Hepatocyte (in vitro differentiated cells): ENCODE data around the gene SDHB. TPM values are rescaled to one million over a fixed set of nuclear protein-coding genes. Genes with fewer than 3 reads are reported as not detected.

Source experiments
- DNase-seq: peaks from one replicate; pipeline ENCODE4 v3.0.0-alpha.2; 2016; ENCODE audit warnings: low spot score
- H2AFZ ChIP-seq: fragments of 200-600 bp; sonication (generic); 2 replicates; pipeline ENCODE4 v1.6.0; 2016; ENCODE audit warnings: antibody characterized with exemption, mild to moderate bottlenecking
- H3K27ac ChIP-seq: fragments of 200-600 bp; sonication (generic); 2 replicates; pipeline ENCODE4 v1.5.1; 2016; ENCODE audit warnings: mild to moderate bottlenecking
- H3K27me3 ChIP-seq: fragments of 200-600 bp; sonication (generic); 2 replicates; pipeline ENCODE4 v1.6.1; 2016
- H3K36me3 ChIP-seq: fragments of 200-600 bp; sonication (generic); replicated peaks from 2 replicates; pipeline ENCODE4 v1.5.1; 2016; ENCODE audit warnings: low read depth; ENCODE audit not compliant: insufficient read depth
- H3K4me1 ChIP-seq: fragments of 200-600 bp; sonication (generic); 2 replicates; pipeline ENCODE4 v1.5.1; 2016; ENCODE audit warnings: mild to moderate bottlenecking, moderate library complexity; ENCODE audit not compliant: insufficient read depth
- H3K4me2 ChIP-seq: fragments of 200-600 bp; sonication (generic); 2 replicates; pipeline ENCODE4 v1.6.0; 2016
- H3K4me3 ChIP-seq: fragments of 200-600 bp; sonication (generic); 2 replicates; pipeline ENCODE4 v1.5.1; 2016; ENCODE audit warnings: mild to moderate bottlenecking
- H3K79me2 ChIP-seq: fragments of 200-600 bp; sonication (generic); 2 replicates; pipeline ENCODE4 v1.6.0; 2017; ENCODE audit warnings: mild to moderate bottlenecking
- H3K9me2 ChIP-seq: fragments of 200-600 bp; sonication (generic); replicated peaks from 2 replicates; pipeline ENCODE4 v1.6.0; 2017; ENCODE audit warnings: mild to moderate bottlenecking; ENCODE audit not compliant: insufficient read depth
- H3K9me3 ChIP-seq: fragments of 200-600 bp; sonication (generic); 2 replicates; pipeline ENCODE4 v1.5.1; 2016; ENCODE audit warnings: low read depth, mild to moderate bottlenecking
- H4K20me1 ChIP-seq: fragments of 200-600 bp; sonication (generic); 2 replicates; pipeline ENCODE4 v1.6.0; 2016; ENCODE audit warnings: mild to moderate bottlenecking; ENCODE audit not compliant: insufficient read depth, poor library complexity, severe bottlenecking
- CTCF ChIP-seq: fragments of 200-600 bp; sonication (generic); IDR thresholded peaks from 2 replicates; pipeline ENCODE4 v1.5.1; 2016; ENCODE audit warnings: antibody characterized with exemption, mild to moderate bottlenecking; ENCODE audit not compliant: poor library complexity
- EZH2 ChIP-seq: fragments of 200-600 bp; sonication (generic); IDR thresholded peaks from 2 replicates; pipeline ENCODE4 v1.6.1; 2016; ENCODE audit warnings: antibody characterized with exemption, mild to moderate bottlenecking, borderline replicate concordance
- EZH2phosphoT487 ChIP-seq: fragments of 200-600 bp; sonication (generic); IDR thresholded peaks from one replicate; pipeline ENCODE4 v1.6.1; 2018; ENCODE audit warnings: antibody characterized with exemption, mild to moderate bottlenecking, low read depth, moderate library complexity; ENCODE audit not compliant: unreplicated experiment, severe bottlenecking
- WGBS: methylation state at CpG from one replicate; pipeline ENCODE4 v1.1.6; 2016; ENCODE audit warnings: low lambda C conversion rate; ENCODE audit errors: missing lambda C conversion rate; 5-methylcytosine and 5-hydroxymethylcytosine counted together
- polyA plus RNA-seq: library from polyadenylated mRNA; unstranded; fragments of >200 nt; fragmentation: Nextera tagmentation; extraction: Ambion mirVana; gene quantifications from 2 replicates; pipeline ENCODE4 v1.2.1, GENCODE V29; 2016
- total RNA-seq: library from RNA; depleted of rRNA; stranded (reverse); fragments of >200 nt; gene quantifications from 2 replicates; pipeline ENCODE4 v1.2.3, GENCODE V29; 2014

SDHB gene
- total and polyA plus RNA-seq, 2 experiments from 2014 or later: 144 to 175 TPM

GRCh38 chr1:17071794-17072193, 18.0 kb upstream of the SDHB start:
- no peaks in the 10 kb centered on the region for H3K27me3 ChIP-seq
- no peak overlapping the region for H2AFZ ChIP-seq
- H3K4me3 ChIP-seq: no peak overlapping the region
- no peaks in the 10 kb centered on the region for H3K9me3 ChIP-seq
- H3K27ac ChIP-seq: no peak overlapping the region
- WGBS: 84% methylated on average over 6 of the region's 6 CpGs
- no peaks in the 10 kb centered on the region for H3K79me2 ChIP-seq
- H3K36me3 ChIP-seq: no peaks in the 10 kb centered on the region
- DNase-seq: no peak
- H4K20me1 ChIP-seq: no peaks in the 10 kb centered on the region
- H3K4me1 ChIP-seq: no peaks in the 10 kb centered on the region
- H3K4me2 ChIP-seq: no peak overlapping the region
- H3K9me2 ChIP-seq: no peaks in the 10 kb centered on the region
- TF ChIP-seq CTCF: no peak
- no peak for TF ChIP-seq EZH2
- TF ChIP-seq EZH2phosphoT487: no peak

GRCh38 chr1:17070163-17070525, 16.3 kb upstream of the SDHB start:
- Histone ChIP-seq H3K9me3 (no peaks in the 10 kb centered on the region), H3K4me2 (no peak overlapping the region), H3K27ac (no peak overlapping the region), H3K4me1 (no peaks in the 10 kb centered on the region), H3K27me3 (no peaks in the 10 kb centered on the region), H3K9me2 (no peaks in the 10 kb centered on the region), H3K79me2 (no peaks in the 10 kb centered on the region), H4K20me1 (no peaks in the 10 kb centered on the region), H2AFZ (no peak overlapping the region), H3K36me3 (no peaks in the 10 kb centered on the region), H3K4me3 (no peak overlapping the region)
- WGBS: 89% methylated on average over 10 of the region's 10 CpGs
- DNase-seq: no peak
- TF ChIP-seq EZH2 (no peak), EZH2phosphoT487 (no peak), CTCF (no peak)

- H3K36me3 ChIP-seq: no peaks in the 10 kb centered on the region
- no peak overlapping the region for H2AFZ ChIP-seq
- H3K27ac ChIP-seq: no peak overlapping the region
- no peak for TF ChIP-seq CTCF
- TF ChIP-seq EZH2: no peak
- TF ChIP-seq EZH2phosphoT487: no peak
- no peak for DNase-seq
- no peaks in the 10 kb centered on the region for H3K79me2 ChIP-seq
- no peaks in the 10 kb centered on the region for H3K9me2 ChIP-seq
- H3K4me3 ChIP-seq: no peak overlapping the region
- H3K9me3 ChIP-seq: no peaks in the 10 kb centered on the region
- 97% methylated on average over 6 of the region's 6 CpGs for WGBS
- no peaks in the 10 kb centered on the region for H3K4me1 ChIP-seq
- H4K20me1 ChIP-seq: no peaks in the 10 kb centered on the region
- no peaks in the 10 kb centered on the region for H3K27me3 ChIP-seq
- no peak overlapping the region for H3K4me2 ChIP-seq
These were observed 15.8 kb upstream of the SDHB start for GRCh38 chr1:17069452-17070162.
